Naive B cell (primary cell): ENCODE data around the gene DGCR8. TPM values are rescaled to one million over a fixed set of nuclear protein-coding genes. Genes with fewer than 3 reads are reported as not detected.

Source experiments
- ATAC-seq, 2 donors: fragments of 150-1000 bp; cut with Tn5 transposase; 2 replicates each; pipeline ENCODE4 v1.10.0; 2021; ENCODE audit warnings: low read depth in 2 of 2, mild to moderate bottlenecking in 2 of 2, moderate library complexity in 2 of 2
- DNase-seq: peaks from one replicate; pipeline ENCODE4 v3.0.0; 2022
- H3K27ac Mint-ChIP-seq, 6 donors: one replicate each; pipeline ENCODE4 v1.8.0; 2020 to 2022; ENCODE audit warnings: mild to moderate bottlenecking in 6 of 6, mixed read lengths in 6 of 6, moderate library complexity in 5 of 6, inconsistent platforms in 2 of 6
- H3K27me3 Mint-ChIP-seq, 3 donors: one replicate each; pipeline ENCODE4 v1.8.0; 2021 to 2022; ENCODE audit warnings: mixed read lengths in 3 of 3, mild to moderate bottlenecking in 1 of 3
- H3K36me3 Mint-ChIP-seq, 2 donors: one replicate each; pipeline ENCODE4 v1.8.0; 2020 to 2022; ENCODE audit warnings: mixed read lengths in 2 of 2, inconsistent platforms in 1 of 2, mild to moderate bottlenecking in 1 of 2
- H3K4me1 Mint-ChIP-seq, 3 donors: one replicate each; pipeline ENCODE4 v1.8.0; 2020 to 2022; ENCODE audit warnings: mixed read lengths in 3 of 3, inconsistent platforms in 1 of 3, mild to moderate bottlenecking in 1 of 3, moderate library complexity in 1 of 3
- H3K4me3 Mint-ChIP-seq, 8 donors: one replicate each; pipeline ENCODE4 v1.8.0; 2020 to 2022; ENCODE audit warnings: mild to moderate bottlenecking in 8 of 8, mixed read lengths in 8 of 8, moderate library complexity in 8 of 8, inconsistent platforms in 2 of 8
- H3K9me3 Mint-ChIP-seq, 7 donors: one replicate each; pipeline ENCODE4 v1.8.0; 2020 to 2022; ENCODE audit warnings: mixed read lengths in 7 of 7, mild to moderate bottlenecking in 5 of 7, inconsistent platforms in 2 of 7, moderate library complexity in 1 of 7
- polyA plus RNA-seq, 6 donors: library from polyadenylated mRNA; unstranded; fragments of 300-500 nt; fragmentation: Illumina TruSeq; gene quantifications; one replicate each; pipeline ENCODE4 v1.2.3, GENCODE V29; 2021; ENCODE audit warnings: low read depth in 6 of 6

DGCR8 gene
- polyA plus RNA-seq, 6 donors from 2014 or later = 0.49 to 6.7 (median 2.3) TPM

GRCh38 chr22:20127318-20127868 lies 47.4 kb downstream of the DGCR8 start:
- Mint-ChIP-seq H3K36me3 (no peaks in the 10 kb centered on the region), H3K27me3 (no peaks in the 10 kb centered on the region), H3K4me3 (peak overlapping the region in 2 of 8 donors; percentile 57 to 59), H3K9me3 (no peaks in the 10 kb centered on the region), H3K4me1 (peaks cover 3 to 26% (median 14%) of the 10 kb centered on the region in 3 donors), H3K27ac (peak overlapping the region in 1 of 6 donors; percentile 27)
- ATAC-seq = no peak
- DNase-seq = no peak

GRCh38 chr22:20127869-20128618 lies 48.0 kb downstream of the DGCR8 start:
- no peak for DNase-seq
- Mint-ChIP-seq H3K9me3 (no peaks in the 10 kb centered on the region), H3K4me3 (peak overlapping the region in 2 of 8 donors; percentile 46 to 78), H3K4me1 (peaks cover 8 to 25% (median 8%) of the 10 kb centered on the region in 3 donors), H3K27ac (peak overlapping the region in 3 of 6 donors; percentile 11 to 37 (median 30)), H3K36me3 (no peaks in the 10 kb centered on the region), H3K27me3 (no peaks in the 10 kb centered on the region)
- no peak for ATAC-seq

GRCh38 chr22:20128619-20128901 lies 48.5 kb downstream of the DGCR8 start:
- Mint-ChIP-seq H3K36me3 (no peaks in the 10 kb centered on the region), H3K4me3 (peak overlapping the region in 3 of 8 donors; percentile 16 to 78 (median 46)), H3K4me1 (peaks cover 7 to 26% (median 13%) of the 10 kb centered on the region in 3 donors), H3K9me3 (no peaks in the 10 kb centered on the region), H3K27ac (peak overlapping the region in 1 of 6 donors; percentile 28), H3K27me3 (no peaks in the 10 kb centered on the region)
- ATAC-seq (no peak), DNase-seq (no peak)

- no peak for DNase-seq
Measured at GRCh38 chr22:20128902-20129746, 49.1 kb downstream of the DGCR8 start.

GRCh38 chr22:20129747-20130014 lies 49.6 kb downstream of the DGCR8 start:
- Mint-ChIP-seq H3K4me3 (peak overlapping the region in 3 of 8 donors; percentile 51 to 78 (median 72)), H3K9me3 (no peaks in the 10 kb centered on the region), H3K36me3 (no peaks in the 10 kb centered on the region), H3K27ac (peak overlapping the region in 1 of 6 donors; percentile 47), H3K27me3 (no peaks in the 10 kb centered on the region), H3K4me1 (peaks cover 7 to 30% (median 24%) of the 10 kb centered on the region in 3 donors)
- no peak for DNase-seq
- ATAC-seq = no peak

More at GRCh38 chr22:20128902-20129746, 49.1 kb downstream of the DGCR8 start:
- Mint-ChIP-seq H3K4me1 (peaks cover 8 to 26% (median 19%) of the 10 kb centered on the region in 3 donors), H3K4me3 (peak overlapping the region in 6 of 8 donors; percentile 12 to 78 (median 36)), H3K27ac (peak overlapping the region in 3 of 6 donors; percentile 14 to 47 (median 36)), H3K27me3 (no peaks in the 10 kb centered on the region), H3K36me3 (no peaks in the 10 kb centered on the region), H3K9me3 (no peaks in the 10 kb centered on the region)
- no peak for ATAC-seq

DNA sequence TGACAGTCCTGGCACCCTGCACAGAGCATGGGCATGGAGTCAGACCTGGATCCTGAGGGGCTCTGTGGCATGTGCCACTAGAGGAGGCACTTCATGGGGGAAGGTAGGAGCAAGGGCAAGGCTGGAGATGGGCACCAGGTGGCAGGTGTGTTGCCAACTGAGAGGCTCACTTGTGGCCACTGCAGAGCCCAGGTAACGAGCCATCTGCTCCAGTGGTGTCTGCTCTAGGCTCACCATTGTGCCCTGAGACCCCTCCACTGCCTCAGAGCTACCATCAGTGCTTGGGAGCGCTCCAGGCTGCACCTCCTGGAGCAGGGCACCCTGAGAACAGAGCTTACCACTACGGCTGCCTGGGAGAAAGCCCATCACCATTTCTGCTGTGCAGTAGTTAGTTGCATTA lies 50.3 kb downstream of the DGCR8 start:
- H3K27me3 Mint-ChIP-seq = no peaks in the 10 kb centered on the region
- DNase-seq = no peak
- H3K4me1 Mint-ChIP-seq = peaks cover 7 to 32% (median 26%) of the 10 kb centered on the region in 3 donors
- H3K27ac Mint-ChIP-seq = peak overlapping the region in 1 of 6 donors; percentile 47
- ATAC-seq = no peak
- peak overlapping the region; percentile 36 to 84 (median 74) for H3K4me3 Mint-ChIP-seq
- no peaks in the 10 kb centered on the region for H3K36me3 Mint-ChIP-seq
- H3K9me3 Mint-ChIP-seq = no peaks in the 10 kb centered on the region

- peaks cover 6 to 32% (median 30%) of the 10 kb centered on the region in 3 donors for H3K4me1 Mint-ChIP-seq
- no peaks in the 10 kb centered on the region for H3K36me3 Mint-ChIP-seq
- no peaks in the 10 kb centered on the region for H3K27me3 Mint-ChIP-seq
- H3K27ac Mint-ChIP-seq = peak overlapping the region in 1 of 6 donors; percentile 90
- DNase-seq (peak; percentile 82), ATAC-seq (peak; percentile 82 to 84)
- H3K9me3 Mint-ChIP-seq = no peaks in the 10 kb centered on the region
- peak overlapping the region; percentile 57 to 86 (median 76) for H3K4me3 Mint-ChIP-seq
Measured at GRCh38 chr22:20130731-20131596, 50.9 kb downstream of the DGCR8 start.

DNA sequence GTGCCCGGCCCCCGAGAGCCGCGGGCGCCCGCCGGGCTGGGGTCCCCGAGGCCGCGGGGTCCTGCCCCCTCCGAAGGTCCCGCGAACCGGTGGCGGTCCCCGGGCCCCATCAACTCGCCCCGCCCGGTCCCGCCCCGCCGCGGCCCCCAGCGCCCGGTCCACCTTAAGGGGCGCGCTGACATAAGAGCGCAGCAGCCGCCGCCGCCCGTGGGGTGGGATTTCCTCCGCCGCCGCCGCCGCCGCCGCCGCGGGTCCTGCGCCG lies 51.5 kb downstream of the DGCR8 start, which contains the start of gene ZDHHC8:
Gene ZDHHC8 (plus strand): TSS at position 208 of the 262 bp plus-strand sequence. CDS start 144 bp downstream, outside the sequence.
- peak within 1 kb of the TSS in 2 of 6 donors; percentile 24 to 90 for H3K27ac Mint-ChIP-seq
- DNase-seq = peak; percentile 35
- peak within 1 kb of the TSS; percentile 72 to 92 (median 76) for H3K4me3 Mint-ChIP-seq
- peaks cover 7 to 37% (median 35%) of the 10 kb centered on the region in 3 donors for H3K4me1 Mint-ChIP-seq
- H3K27me3 Mint-ChIP-seq = no peaks in the 10 kb centered on the region
- H3K36me3 Mint-ChIP-seq = no peaks in the 10 kb centered on the region
- no peaks in the 10 kb centered on the region for H3K9me3 Mint-ChIP-seq
- peak; percentile 72 to 74 for ATAC-seq

DNA sequence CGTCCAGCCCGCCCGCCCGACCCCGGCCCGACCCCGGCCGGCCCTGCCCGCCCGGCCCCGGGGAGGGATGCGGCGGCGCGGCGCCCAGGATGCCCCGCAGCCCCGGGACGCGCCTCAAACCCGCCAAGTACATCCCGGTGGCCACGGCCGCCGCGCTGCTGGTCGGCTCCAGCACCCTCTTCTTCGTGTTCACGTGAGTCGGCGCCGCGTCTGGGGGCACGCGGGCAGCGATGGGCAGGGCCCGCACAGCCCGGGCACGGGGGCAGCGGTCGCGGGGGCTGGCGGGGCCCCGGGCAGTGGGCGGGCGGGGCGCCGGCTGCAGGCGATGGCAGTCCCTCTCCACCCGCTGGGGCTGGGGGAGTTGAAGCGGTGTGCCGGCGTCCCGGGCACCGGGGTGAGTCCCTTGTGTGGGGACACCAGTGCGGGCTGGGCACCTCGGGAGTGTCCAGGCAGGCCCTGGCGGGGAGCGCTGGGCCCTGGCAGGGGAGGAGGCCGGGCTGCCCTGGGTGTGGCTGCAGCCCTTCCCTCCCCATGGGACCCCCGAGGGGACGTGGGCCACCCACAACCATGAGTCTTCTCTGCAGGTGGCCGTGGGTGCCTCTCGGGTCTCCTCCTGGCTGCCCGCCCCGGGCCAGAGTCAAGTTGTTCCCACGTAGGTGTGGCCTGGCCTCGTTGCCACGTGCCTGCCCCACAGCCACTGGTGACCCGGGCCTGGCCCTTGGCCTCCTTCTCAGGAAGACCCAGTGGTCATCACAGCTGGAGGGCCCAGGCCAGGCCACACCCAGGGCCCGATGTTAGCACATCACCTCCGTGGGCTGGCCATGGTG lies 52.0 kb downstream of the DGCR8 start:
- Mint-ChIP-seq H3K27me3 (no peaks in the 10 kb centered on the region), H3K9me3 (no peaks in the 10 kb centered on the region), H3K4me1 (peaks cover 7 to 37% (median 35%) of the 10 kb centered on the region in 3 donors), H3K4me3 (peak overlapping the region in 7 of 8 donors; percentile 72 to 92 (median 74)), H3K36me3 (no peaks in the 10 kb centered on the region), H3K27ac (peak overlapping the region in 1 of 6 donors; percentile 24)
- DNase-seq = no peak
- ATAC-seq = peak in 1 of 2 donors; percentile 4

- H3K27ac Mint-ChIP-seq = peak overlapping the region in 2 of 6 donors; percentile 42 to 76
- H3K36me3 Mint-ChIP-seq = no peaks in the 10 kb centered on the region
- H3K9me3 Mint-ChIP-seq = no peaks in the 10 kb centered on the region
- H3K4me1 Mint-ChIP-seq = peaks cover 11 to 44% (median 39%) of the 10 kb centered on the region in 3 donors
- H3K4me3 Mint-ChIP-seq = peak overlapping the region; percentile 72 to 92 (median 76)
- no peak for ATAC-seq
- H3K27me3 Mint-ChIP-seq = no peaks in the 10 kb centered on the region
- DNase-seq = no peak
Measured at GRCh38 chr22:20132686-20133246, 52.7 kb downstream of the DGCR8 start.

DNA sequence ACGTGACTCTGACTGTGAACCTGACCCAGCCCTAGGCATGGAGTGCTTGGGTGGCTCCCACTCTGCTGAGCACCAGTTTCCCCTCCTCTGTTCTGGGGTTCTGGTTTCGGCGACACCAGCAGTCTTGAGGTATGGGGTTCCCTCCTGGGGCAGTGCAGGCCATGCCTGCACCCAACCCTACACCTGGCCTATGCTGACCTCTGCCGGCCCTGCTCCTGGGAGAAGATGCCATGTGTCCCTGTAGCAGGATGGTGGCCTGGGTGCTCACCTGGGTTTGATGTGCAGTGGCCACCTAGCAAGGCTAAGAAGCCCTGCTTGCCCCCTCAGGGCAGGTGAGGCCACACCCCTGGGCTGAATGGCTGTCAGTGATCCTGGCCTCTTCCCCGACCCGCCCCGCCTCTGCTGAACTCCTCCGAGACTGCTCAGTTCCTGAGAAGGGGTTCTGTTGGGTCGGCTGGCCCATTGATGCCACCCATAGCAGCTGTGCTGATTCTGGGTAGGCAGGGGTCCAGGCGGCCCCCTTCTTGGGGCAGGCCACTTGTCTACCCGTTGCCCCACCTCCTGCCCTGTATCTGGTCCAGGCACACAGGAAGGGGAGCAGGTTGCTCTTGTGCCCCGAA lies 54.0 kb downstream of the DGCR8 start:
- ATAC-seq (no peak), DNase-seq (no peak)
- peak overlapping the region; percentile 42 to 92 (median 73) for H3K4me3 Mint-ChIP-seq
- no peaks in the 10 kb centered on the region for H3K36me3 Mint-ChIP-seq
- peak overlapping the region in 1 of 6 donors; percentile 86 for H3K27ac Mint-ChIP-seq
- H3K4me1 Mint-ChIP-seq = peaks cover 17 to 49% (median 46%) of the 10 kb centered on the region in 3 donors
- H3K9me3 Mint-ChIP-seq = no peaks in the 10 kb centered on the region
- H3K27me3 Mint-ChIP-seq = no peaks in the 10 kb centered on the region
